GM13976 (cell line): ENCODE data around the gene DSCAM.

Experiments
- DNase-seq: peaks from one replicate; pipeline ENCODE4 v3.0.0; 2012; ENCODE audit warnings: low spot score
- in situ Hi-C: fragments of 300-500 bp; cut with MboI; formaldehyde crosslinking; loops from one replicate; pipeline ENCODE4 v1.12.0; 2022; ENCODE audit warnings: low sequenced_read_pairs, mixed read lengths, inconsistent platforms; ENCODE audit not compliant: unreplicated experiment
- TF ChIP-seq, protein P1 (sequence below): IDR thresholded peaks from 2 replicates; pipeline ENCODE4 v1.5.1; 2012; ENCODE audit warnings: borderline replicate concordance, mild to moderate bottlenecking; ENCODE audit not compliant: insufficient read depth; ENCODE audit errors: extremely low read depth, missing control alignments, control extremely low read depth

DSCAM gene

DNA sequence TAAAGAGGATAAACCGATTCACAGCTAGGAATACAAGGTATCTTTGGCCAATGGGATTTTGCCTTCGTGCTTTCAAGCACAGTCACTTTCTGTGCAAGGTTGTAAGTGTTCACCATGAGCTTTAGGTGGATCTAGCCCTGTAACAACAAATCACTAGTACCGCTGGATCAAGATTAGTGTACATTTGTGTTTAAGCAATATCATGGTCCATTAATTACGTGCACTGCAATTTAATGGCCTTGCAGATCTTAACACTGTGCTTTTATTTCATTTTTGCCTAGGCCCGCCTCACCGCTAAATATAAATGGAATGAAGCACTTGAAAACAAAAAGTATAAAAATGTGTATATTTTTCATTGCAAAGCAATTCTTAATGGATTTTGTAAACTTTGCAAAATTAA, 461.1 kb downstream of the DSCAM start:
- DNase-seq: no peak
- in situ Hi-C loops: no loop called here
- TF ChIP-seq, protein P1, sequence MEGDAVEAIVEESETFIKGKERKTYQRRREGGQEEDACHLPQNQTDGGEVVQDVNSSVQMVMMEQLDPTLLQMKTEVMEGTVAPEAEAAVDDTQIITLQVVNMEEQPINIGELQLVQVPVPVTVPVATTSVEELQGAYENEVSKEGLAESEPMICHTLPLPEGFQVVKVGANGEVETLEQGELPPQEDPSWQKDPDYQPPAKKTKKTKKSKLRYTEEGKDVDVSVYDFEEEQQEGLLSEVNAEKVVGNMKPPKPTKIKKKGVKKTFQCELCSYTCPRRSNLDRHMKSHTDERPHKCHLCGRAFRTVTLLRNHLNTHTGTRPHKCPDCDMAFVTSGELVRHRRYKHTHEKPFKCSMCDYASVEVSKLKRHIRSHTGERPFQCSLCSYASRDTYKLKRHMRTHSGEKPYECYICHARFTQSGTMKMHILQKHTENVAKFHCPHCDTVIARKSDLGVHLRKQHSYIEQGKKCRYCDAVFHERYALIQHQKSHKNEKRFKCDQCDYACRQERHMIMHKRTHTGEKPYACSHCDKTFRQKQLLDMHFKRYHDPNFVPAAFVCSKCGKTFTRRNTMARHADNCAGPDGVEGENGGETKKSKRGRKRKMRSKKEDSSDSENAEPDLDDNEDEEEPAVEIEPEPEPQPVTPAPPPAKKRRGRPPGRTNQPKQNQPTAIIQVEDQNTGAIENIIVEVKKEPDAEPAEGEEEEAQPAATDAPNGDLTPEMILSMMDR: no peak

DNA sequence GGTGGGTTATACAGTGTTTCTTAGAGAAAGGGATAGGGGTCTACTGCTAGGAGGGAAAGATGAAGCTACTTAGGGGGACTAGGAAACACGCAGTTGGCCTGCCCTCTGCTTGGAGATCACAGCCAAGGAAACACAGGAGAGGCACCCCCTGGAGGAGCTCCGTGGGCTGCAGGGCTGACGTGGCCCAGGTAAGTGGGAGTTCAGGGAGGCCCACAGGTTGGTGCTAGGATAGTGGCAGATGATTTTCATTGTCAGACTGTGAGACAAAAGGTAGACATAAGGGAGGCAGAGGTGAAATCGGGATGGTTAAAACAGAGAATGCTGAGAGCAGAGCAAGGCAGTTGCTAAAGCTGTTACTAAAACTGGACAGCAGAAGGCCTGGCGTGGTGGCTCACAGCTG, 463.0 kb downstream of the DSCAM start:
- TF ChIP-seq, protein P1: no peak
- no peak for DNase-seq
- in situ Hi-C loops: no loop called here

DNA sequence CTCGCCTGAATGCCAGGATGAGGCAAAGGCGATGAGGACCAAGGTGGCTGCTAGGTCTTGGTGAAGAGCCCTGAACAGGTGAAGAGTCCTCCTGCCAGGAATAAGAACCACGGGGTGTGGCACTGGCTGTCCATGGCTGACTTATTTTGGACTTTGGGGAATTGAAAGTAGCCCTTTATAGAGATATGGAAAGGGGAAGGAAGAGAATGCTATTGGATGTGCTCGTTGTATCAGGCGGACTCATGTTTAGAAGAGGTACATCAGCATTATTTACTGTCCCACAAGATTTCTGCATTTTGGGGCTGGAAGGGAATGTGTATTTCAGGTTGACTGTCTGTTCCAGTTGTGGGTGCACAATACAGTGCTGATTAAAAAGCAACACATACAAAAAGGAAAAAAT, 465.8 kb downstream of the DSCAM start:
- TF ChIP-seq, protein P1: no peak
- no peak for DNase-seq
- in situ Hi-C loops: no loop called here

DNA sequence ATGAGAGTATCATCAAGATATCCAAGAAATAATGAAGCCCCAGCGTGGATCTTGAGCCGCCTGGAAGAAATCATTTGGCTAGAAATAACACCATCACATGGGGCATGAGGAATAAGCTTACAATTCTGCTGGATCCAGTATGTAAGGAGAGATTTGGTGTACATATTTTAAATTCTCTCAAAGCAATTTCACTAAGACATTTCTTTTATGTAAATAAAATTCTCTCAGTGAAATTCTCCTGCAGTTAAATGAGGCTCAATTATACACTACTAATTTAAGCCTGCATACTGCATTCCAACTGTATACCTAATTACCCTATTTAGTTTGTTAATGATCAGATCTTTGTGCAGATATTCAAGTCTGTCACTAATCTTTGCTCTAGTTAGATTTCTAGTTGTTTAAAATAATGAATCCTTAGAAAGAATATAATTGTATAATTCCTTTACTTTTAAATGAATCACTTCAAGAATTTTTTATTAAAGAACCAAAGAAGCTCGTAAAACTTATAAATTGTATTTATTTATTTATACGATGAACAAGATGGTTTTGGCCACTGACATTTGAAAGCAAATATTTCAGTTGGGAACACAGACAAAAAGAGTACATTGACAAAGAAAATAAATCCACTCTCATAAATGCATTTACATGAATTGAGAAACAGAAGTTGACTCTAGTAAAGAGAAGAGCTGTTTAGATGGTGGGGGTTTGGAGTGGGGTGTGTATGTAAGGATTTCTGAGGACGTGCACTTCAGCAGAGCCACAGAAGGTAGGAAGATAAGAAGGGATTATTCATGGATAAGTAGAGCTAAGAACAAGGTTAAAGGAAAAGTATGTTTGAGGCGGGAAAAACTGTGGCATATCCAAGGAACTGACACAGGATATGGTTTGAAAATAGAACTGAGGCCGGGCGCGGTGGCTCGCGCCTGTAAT, 466.8 kb downstream of the DSCAM start:
- in situ Hi-C loops: no loop called here
- TF ChIP-seq, protein P1: no peak
- DNase-seq: no peak

DNA sequence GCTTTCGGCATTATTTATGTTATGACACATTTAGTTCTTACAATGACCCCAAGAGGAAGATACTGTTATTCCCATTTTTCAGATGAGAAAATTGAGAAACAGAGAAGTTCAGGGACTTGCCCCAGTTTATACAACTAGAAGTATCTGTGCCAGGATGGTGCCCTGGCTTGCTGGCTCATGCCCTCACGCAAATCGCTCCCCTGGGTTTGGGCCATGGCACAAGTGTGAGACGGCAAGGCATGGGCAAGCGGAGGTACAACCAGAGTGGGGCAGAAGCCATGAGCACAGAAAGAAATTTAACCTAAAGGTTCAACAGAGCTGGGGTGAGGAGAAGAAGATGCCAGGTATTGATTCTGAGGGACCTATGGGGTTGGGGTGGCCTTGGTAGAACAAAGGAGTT, 469.8 kb downstream of the DSCAM start:
- TF ChIP-seq, protein P1: no peak
- in situ Hi-C loops: no loop called here
- DNase-seq: no peak

DNA sequence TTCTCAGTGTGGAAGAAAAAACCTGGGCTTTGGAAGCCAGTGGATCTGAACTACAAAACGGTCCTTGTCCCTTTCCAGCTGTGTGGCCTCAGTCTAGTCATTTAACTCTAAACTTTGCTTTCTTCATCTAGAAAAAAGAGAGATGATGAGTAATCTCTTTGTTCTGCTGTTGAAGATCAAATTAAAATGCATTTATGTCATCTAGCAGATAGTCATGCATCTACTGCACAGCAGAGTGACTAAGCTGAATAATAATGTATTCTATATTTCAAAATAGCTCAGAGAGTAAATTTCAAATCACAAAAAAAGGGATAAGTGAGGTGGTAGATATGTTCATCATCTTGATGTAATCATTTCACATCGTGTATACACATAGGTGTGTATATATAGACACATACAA, 473.2 kb downstream of the DSCAM start:
- TF ChIP-seq, protein P1: no peak
- DNase-seq: no peak
- in situ Hi-C loops: no loop called here
